HG02852 (cell line): ENCODE results near the gene TTLL7.
"Not testable (repeated sequence)": the region's sequence is repeated elsewhere in the genome, so short reads cannot be mapped to it uniquely, and the experiment has no call there.

Source experiments
- ATAC-seq: cut with Tn5 transposase; IDR thresholded peaks from one replicate; pipeline ENCODE4 v1.9.1; 2021; ENCODE audit warnings: mild to moderate bottlenecking, moderate library complexity; ENCODE audit not compliant: unreplicated experiment

Gene TTLL7

GRCh38 chr1:83932281-83932680, 66.7 kb downstream of the TTLL7 start:
- ATAC-seq: no peak

GRCh38 chr1:83931658-83932253, 67.2 kb downstream of the TTLL7 start:
- ATAC-seq: no peak

GRCh38 chr1:83929184-83929583, 69.7 kb downstream of the TTLL7 start:
- ATAC-seq: no peak

GRCh38 chr1:83928396-83928795, 70.5 kb downstream of the TTLL7 start:
- ATAC-seq: no peak

GRCh38 chr1:83927701-83928100, 71.2 kb downstream of the TTLL7 start:
- no peak for ATAC-seq

- ATAC-seq: no peak
Measured at GRCh38 chr1:83927061-83927460, 71.9 kb downstream of the TTLL7 start.

GRCh38 chr1:83923553-83923952, 75.4 kb downstream of the TTLL7 start:
- ATAC-seq: no peak

- ATAC-seq: no peak
Measured at GRCh38 chr1:83922431-83922830, 76.5 kb downstream of the TTLL7 start.

GRCh38 chr1:83920320-83920719, 78.6 kb downstream of the TTLL7 start:
- no peak for ATAC-seq

GRCh38 chr1:83919872-83920271, 79.1 kb downstream of the TTLL7 start:
- no peak for ATAC-seq

- ATAC-seq: no peak
Measured at GRCh38 chr1:83918688-83919285, 80.1 kb downstream of the TTLL7 start.

GRCh38 chr1:83917959-83918358, 81.0 kb downstream of the TTLL7 start:
- no peak for ATAC-seq

- ATAC-seq: not testable (repeated sequence)
Measured at GRCh38 chr1:83916094-83916493, 82.8 kb downstream of the TTLL7 start.

GRCh38 chr1:83912876-83913275, 86.1 kb downstream of the TTLL7 start:
- no peak for ATAC-seq

GRCh38 chr1:83910461-83910860, 88.5 kb downstream of the TTLL7 start:
- no peak for ATAC-seq

- ATAC-seq: no peak
Measured at GRCh38 chr1:83909687-83910086, 89.2 kb downstream of the TTLL7 start.

GRCh38 chr1:83905315-83905907, 93.5 kb downstream of the TTLL7 start:
- ATAC-seq: no peak

- no peak for ATAC-seq
Measured at GRCh38 chr1:83901547-83902155, 97.3 kb downstream of the TTLL7 start.

GRCh38 chr1:83900524-83900923, 98.4 kb downstream of the TTLL7 start:
- ATAC-seq: no peak

- no peak for ATAC-seq
Measured at GRCh38 chr1:83897516-83897915, 101.4 kb downstream of the TTLL7 start.

GRCh38 chr1:83896299-83896698, 102.6 kb downstream of the TTLL7 start:
- no peak for ATAC-seq

- no peak for ATAC-seq
Measured at GRCh38 chr1:83889707-83890106, 109.2 kb downstream of the TTLL7 start.
